SK-N-SH (cell line): Measurements from ENCODE around the gene ZEB2. TPM values are rescaled to one million over a fixed set of nuclear protein-coding genes. Genes with fewer than 3 reads are reported as not detected.

ENCODE experiments used
- CTCF ChIA-PET: fragments of 300-600, 350-600 bp; formaldehyde crosslinking; extraction: SDS; loops from one replicate; lab custom pipeline; 2021; lab: Yijun Ruan, JAX
- POLR2A ChIA-PET: fragments of 350-600 bp; sonication (Branson Sonifier 250); formaldehyde crosslinking; extraction: SDS; loops from one replicate; lab custom pipeline; 2020; ENCODE audit warnings: antibody characterized with exemption, inconsistent platforms; lab: Yijun Ruan, JAX
- DNase-seq: peaks from one replicate; pipeline ENCODE4 v3.0.0; 2012
- H2AFZ ChIP-seq: fragments of 200-600 bp; sonication (generic); 2 replicates; pipeline ENCODE4 v1.8.1; 2016; ENCODE audit warnings: antibody characterized with exemption, mild to moderate bottlenecking, low read depth
- H3F3A ChIP-seq: fragments of 200-600 bp; sonication (generic); replicated peaks from 2 replicates; pipeline ENCODE3; 2016; ENCODE audit warnings: antibody characterized with exemption, mild to moderate bottlenecking; ENCODE audit not compliant: insufficient read depth
- H3K27ac ChIP-seq, 2 experiments: fragments of 200-500 bp in 1 of 2; fragments of 200-600 bp in 1 of 2; sonication (Bioruptor generic) in 1 of 2; sonication (generic), shearing (Covaris generic) in 1 of 2; 2 replicates each; pipeline versions ENCODE4 v1.5.1 to v1.6.1; 2014 to 2016; ENCODE audit warnings: low read depth in 2 of 2, inconsistent platforms in 1 of 2, low read length in 1 of 2, mild to moderate bottlenecking in 1 of 2, mixed read lengths in 1 of 2
- H3K27me3 ChIP-seq: fragments of 200-600 bp; sonication (generic), shearing (Covaris generic); 2 replicates; pipeline ENCODE4 v1.6.1; 2016; ENCODE audit warnings: mixed run types; ENCODE audit not compliant: insufficient read depth
- H3K36me3 ChIP-seq, 2 experiments: fragments of 200-500 bp in 1 of 2; fragments of 200-600 bp in 1 of 2; sonication (Bioruptor generic) in 1 of 2; sonication (generic) in 1 of 2; replicated peaks in 1 of 2; 2 replicates each; pipeline versions ENCODE3 to v1.5.1; 2014 to 2016; ENCODE audit warnings: low read length in 1 of 2, mild to moderate bottlenecking in 1 of 2; ENCODE audit not compliant: insufficient read depth in 2 of 2, control insufficient read depth in 1 of 2
- H3K4me1 ChIP-seq, 2 experiments: fragments of 200-500 bp in 1 of 2; fragments of 200-600 bp in 1 of 2; sonication (Bioruptor generic) in 1 of 2; sonication (generic), shearing (Covaris generic) in 1 of 2; 2 replicates each; pipeline versions ENCODE4 v1.5.1 to v1.6.1; 2014 to 2016; ENCODE audit warnings: low read depth in 1 of 2, low read length in 1 of 2, mixed run types in 1 of 2; ENCODE audit not compliant: insufficient read depth in 2 of 2, control insufficient read depth in 1 of 2
- H3K4me2 ChIP-seq: fragments of 200-600 bp; sonication (generic), shearing (Covaris generic); 2 replicates; pipeline ENCODE4 v1.6.1; 2017; ENCODE audit warnings: mixed run types
- H3K4me3 ChIP-seq, 2 experiments: fragments of 200-500 bp in 1 of 2; fragments of 200-600 bp in 1 of 2; sonication (Bioruptor generic) in 1 of 2; sonication (generic), shearing (Covaris generic) in 1 of 2; 2 replicates each; pipeline versions ENCODE4 v1.5.1 to v1.8.1; 2014 to 2016; ENCODE audit warnings: low read depth in 2 of 2, inconsistent platforms in 1 of 2, low read length in 1 of 2, mild to moderate bottlenecking in 1 of 2, mixed read lengths in 1 of 2, moderate library complexity in 1 of 2
- H3K79me2 ChIP-seq: fragments of 200-600 bp; sonication (generic); 2 replicates; pipeline ENCODE4 v1.8.1; 2017; ENCODE audit warnings: mild to moderate bottlenecking; ENCODE audit not compliant: insufficient read depth
- H3K9ac ChIP-seq: fragments of 200-600 bp; sonication (generic); 2 replicates; pipeline ENCODE4 v1.6.1; 2017; ENCODE audit warnings: mixed run types
- H3K9me2 ChIP-seq: fragments of 200-600 bp; sonication (generic); 2 replicates; pipeline ENCODE4 v1.6.1; 2017; ENCODE audit warnings: mixed run types
- H3K9me3 ChIP-seq: fragments of 200-600 bp; sonication (generic); 2 replicates; pipeline ENCODE4 v1.6.1; 2017; ENCODE audit warnings: mixed run types, mild to moderate bottlenecking, moderate library complexity
- H4K20me1 ChIP-seq: fragments of 200-600 bp; sonication (generic); 2 replicates; pipeline ENCODE4 v1.6.1; 2017; ENCODE audit warnings: mild to moderate bottlenecking, mixed run types; ENCODE audit not compliant: insufficient read depth
- CHD2 ChIP-seq: fragments of 150-350 bp; IDR thresholded peaks from 2 replicates; pipeline ENCODE4 v1.6.1; 2018; ENCODE audit warnings: low read length; ENCODE audit not compliant: partially characterized antibody
- ELF1 ChIP-seq: IDR thresholded peaks from 2 replicates; pipeline ENCODE4 v1.4.0; 2012
- EZH2phosphoT487 ChIP-seq: fragments of 200-600 bp; sonication (generic); IDR thresholded peaks from 2 replicates; pipeline ENCODE4 v1.6.1; 2017; ENCODE audit warnings: low read depth, mixed run types, mild to moderate bottlenecking, antibody characterized with exemption, moderate library complexity, borderline replicate concordance
- FOSL2 ChIP-seq: IDR thresholded peaks from 2 replicates; pipeline ENCODE4 v1.4.0; 2012; ENCODE audit warnings: low read depth, mild to moderate bottlenecking, moderate library complexity, borderline replicate concordance
- FOXJ3 ChIP-seq: sonication (generic); formaldehyde crosslinking; IDR thresholded peaks from 2 replicates; pipeline ENCODE4 v1.5.1; 2020; ENCODE audit warnings: mild to moderate bottlenecking, missing genetic modification reagents
- FOXM1 ChIP-seq: IDR thresholded peaks from 2 replicates; pipeline ENCODE4 v1.4.0; 2012; ENCODE audit warnings: low read depth, mild to moderate bottlenecking
- GABPA ChIP-seq: IDR thresholded peaks from 2 replicates; pipeline ENCODE4 v1.4.0; 2012; ENCODE audit warnings: low read depth, mild to moderate bottlenecking
- GATA2 ChIP-seq: sonication (generic); formaldehyde crosslinking; IDR thresholded peaks from 2 replicates; pipeline ENCODE4 v1.5.0; 2020; ENCODE audit warnings: mild to moderate bottlenecking, missing genetic modification reagents
- JUND ChIP-seq: IDR thresholded peaks from 2 replicates; pipeline ENCODE4 v1.4.0; 2012
- MEF2A ChIP-seq: IDR thresholded peaks from 2 replicates; pipeline ENCODE4 v1.4.0; 2012; ENCODE audit warnings: low read depth, borderline replicate concordance
- MXI1 ChIP-seq: IDR thresholded peaks from 2 replicates; pipeline ENCODE4 v1.6.1; 2012; ENCODE audit warnings: mild to moderate bottlenecking, low read depth, low read length, improper control_type of control experiment
- NFIC ChIP-seq: IDR thresholded peaks from 2 replicates; pipeline ENCODE4 v1.4.0; 2012; ENCODE audit warnings: borderline replicate concordance
- NRF1 ChIP-seq: IDR thresholded peaks from 2 replicates; pipeline ENCODE4 v1.6.1; 2012; ENCODE audit warnings: low read depth, mild to moderate bottlenecking, low read length
- POLR2AphosphoS5 ChIP-seq: IDR thresholded peaks from 2 replicates; pipeline ENCODE4 v1.6.1; 2012; ENCODE audit warnings: low read depth, low read length
- RAD21 ChIP-seq: IDR thresholded peaks from 2 replicates; pipeline ENCODE4 v1.6.1; 2012; ENCODE audit warnings: mild to moderate bottlenecking, low read length
- RFX5 ChIP-seq: IDR thresholded peaks from 2 replicates; pipeline ENCODE4 v1.6.1; 2012; ENCODE audit warnings: mild to moderate bottlenecking, improper control_type of control experiment, low read length
- RXRA ChIP-seq: IDR thresholded peaks from 2 replicates; pipeline ENCODE4 v1.4.0; 2012; ENCODE audit warnings: low read depth, mild to moderate bottlenecking, borderline replicate concordance
- SIN3A ChIP-seq: IDR thresholded peaks from 2 replicates; pipeline ENCODE4 v1.6.1; 2012; ENCODE audit warnings: low read depth, mild to moderate bottlenecking, low read length, moderate library complexity, borderline replicate concordance
- SMC3 ChIP-seq: IDR thresholded peaks from 2 replicates; pipeline ENCODE4 v1.6.1; 2012; ENCODE audit warnings: low read depth, low read length, improper control_type of control experiment
- TCF12 ChIP-seq: IDR thresholded peaks from 2 replicates; pipeline ENCODE4 v1.4.0; 2012
- TEAD4 ChIP-seq: IDR thresholded peaks from 2 replicates; pipeline ENCODE4 v1.4.0; 2012; ENCODE audit warnings: mild to moderate bottlenecking, borderline replicate concordance; ENCODE audit not compliant: insufficient read depth
- YY1 ChIP-seq: IDR thresholded peaks from 2 replicates; pipeline ENCODE4 v1.4.0; 2012; ENCODE audit warnings: low read depth, mild to moderate bottlenecking
- WGBS: methylation state at CpG from one replicate; pipeline ENCODE4 v1.1.6; 2017; ENCODE audit warnings: low lambda C conversion rate; 5-methylcytosine and 5-hydroxymethylcytosine counted together
- polyA plus RNA-seq, 3 experiments: library from polyadenylated mRNA; depleted of rRNA; stranded (reverse); fragments of >200 nt; gene quantifications; 2 replicates each; pipeline ENCODE4 v1.2.3, GENCODE V29; 2012
- TF ChIP-seq, protein P1 (sequence below): IDR thresholded peaks from 2 replicates; pipeline ENCODE4 v1.4.0; 2012; ENCODE audit warnings: low read depth, borderline replicate concordance
- TF ChIP-seq, protein P2 (sequence below): fragments of 150-350 bp; IDR thresholded peaks from 2 replicates; pipeline ENCODE4 v1.6.1; 2017; ENCODE audit warnings: antibody characterized with exemption, low read length, low read depth, borderline replicate concordance
- TF ChIP-seq, protein P3 (sequence below): IDR thresholded peaks from 2 replicates; pipeline ENCODE4 v1.4.0; 2012; ENCODE audit warnings: low read depth
- TF ChIP-seq, protein P4 (sequence below): IDR thresholded peaks from 2 replicates; pipeline ENCODE4 v1.4.0; 2012; ENCODE audit warnings: low read depth, borderline replicate concordance

ZEB2 gene
- polyA plus RNA-seq, 1 of the 3 experiments (the other 2 are of a cell fraction) = 16.3 TPM

DNA sequence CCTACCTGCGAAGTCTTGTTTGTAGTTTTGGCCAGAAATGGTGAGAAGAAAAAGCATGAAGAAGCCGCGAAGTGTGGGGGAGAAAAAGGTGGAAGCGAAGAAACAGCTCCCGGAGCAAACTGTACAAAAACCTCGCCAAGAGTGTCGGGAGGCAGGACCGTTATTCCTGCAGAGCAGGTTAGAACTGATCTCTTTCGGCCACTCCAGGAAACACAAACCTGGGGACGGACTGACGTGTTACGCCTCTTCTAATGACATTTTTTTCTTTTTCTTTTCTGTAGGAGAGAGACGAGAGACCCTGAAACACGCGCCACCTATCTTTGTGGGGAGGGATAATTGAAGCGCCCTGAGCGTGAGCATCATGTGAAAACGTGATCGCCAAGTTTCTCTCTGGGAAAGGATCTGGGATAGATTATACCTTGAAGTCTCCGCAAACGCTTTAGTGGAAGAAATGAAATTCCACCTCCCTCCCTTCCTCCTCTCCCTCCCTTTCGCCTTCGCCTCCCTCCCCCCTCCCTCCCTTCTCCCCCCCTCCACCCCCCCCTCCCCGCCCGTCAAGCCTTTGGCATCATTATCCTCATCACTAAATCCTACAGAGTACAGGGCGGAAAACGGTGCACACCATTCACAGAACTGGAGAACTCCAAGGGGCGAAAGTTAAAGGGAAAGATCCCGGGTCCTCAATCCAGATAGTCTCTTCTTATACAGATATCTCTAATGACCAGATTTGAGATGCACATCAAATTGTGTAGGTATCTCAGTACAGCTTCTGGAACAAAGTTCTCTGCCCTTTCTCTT lies at the start of gene ZEB2 (continued):
- TF ChIP-seq POLR2AphosphoS5 = 0 out of 2 replicates have a peak, but pooled peaks have one; percentile 68
- no peak for TF ChIP-seq NRF1
- TF ChIP-seq MXI1 = peak; percentile 77; the same call in 1 of the 2 replicates
- no peak for TF ChIP-seq GABPA
- 0 out of 2 replicates have a peak, but pooled peaks have one; percentile 22 for TF ChIP-seq SIN3A
- TF ChIP-seq, protein P1, sequence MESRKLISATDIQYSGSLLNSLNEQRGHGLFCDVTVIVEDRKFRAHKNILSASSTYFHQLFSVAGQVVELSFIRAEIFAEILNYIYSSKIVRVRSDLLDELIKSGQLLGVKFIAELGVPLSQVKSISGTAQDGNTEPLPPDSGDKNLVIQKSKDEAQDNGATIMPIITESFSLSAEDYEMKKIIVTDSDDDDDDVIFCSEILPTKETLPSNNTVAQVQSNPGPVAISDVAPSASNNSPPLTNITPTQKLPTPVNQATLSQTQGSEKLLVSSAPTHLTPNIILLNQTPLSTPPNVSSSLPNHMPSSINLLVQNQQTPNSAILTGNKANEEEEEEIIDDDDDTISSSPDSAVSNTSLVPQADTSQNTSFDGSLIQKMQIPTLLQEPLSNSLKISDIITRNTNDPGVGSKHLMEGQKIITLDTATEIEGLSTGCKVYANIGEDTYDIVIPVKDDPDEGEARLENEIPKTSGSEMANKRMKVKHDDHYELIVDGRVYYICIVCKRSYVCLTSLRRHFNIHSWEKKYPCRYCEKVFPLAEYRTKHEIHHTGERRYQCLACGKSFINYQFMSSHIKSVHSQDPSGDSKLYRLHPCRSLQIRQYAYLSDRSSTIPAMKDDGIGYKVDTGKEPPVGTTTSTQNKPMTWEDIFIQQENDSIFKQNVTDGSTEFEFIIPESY = no peak
- no peak for TF ChIP-seq RXRA
- peak; percentile 62 for TF ChIP-seq TCF12
- peak; percentile 17 for TF ChIP-seq CHD2
- no peak for TF ChIP-seq FOSL2
- peak; percentile 50 for TF ChIP-seq SMC3
- no peak for TF ChIP-seq RFX5

DNA sequence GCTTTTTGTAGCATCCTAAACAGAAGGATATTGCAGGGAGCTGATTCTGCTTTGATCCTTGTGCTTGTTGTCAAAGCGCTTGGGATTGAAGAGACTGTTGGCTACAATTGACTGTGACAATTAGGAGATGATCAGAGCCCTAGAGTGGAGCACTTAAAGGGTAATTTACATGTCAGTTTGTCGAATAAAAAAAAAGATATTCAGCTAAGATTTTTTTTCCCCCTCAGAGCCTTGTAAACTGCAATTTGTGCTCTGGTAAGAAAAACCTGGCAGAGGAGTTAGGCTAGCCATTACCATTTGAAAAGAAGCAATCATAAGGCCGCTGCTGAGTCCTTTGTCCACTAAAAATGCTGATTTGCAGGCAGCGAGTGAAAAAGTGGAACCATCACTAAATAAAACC lies 47.8 kb upstream of the ZEB2 start:
- POLR2A ChIA-PET = no interaction called here
- Histone ChIP-seq H3K4me2 (no peak overlapping the region), H3K9ac (no peak overlapping the region), H3F3A (no peaks in the 10 kb centered on the region), H2AFZ (no peak overlapping the region), H3K9me2 (no peaks in the 10 kb centered on the region), H3K27ac (no peak overlapping the region), H4K20me1 (no peaks in the 10 kb centered on the region), H3K36me3 (no peaks in the 10 kb centered on the region), H3K27me3 (no peaks in the 10 kb centered on the region)
- DNase-seq = no peak
- WGBS = 80% methylated on average over 4 of the region's 4 CpGs
- CTCF ChIA-PET = interaction anchor here (1.3 kb wide), 1 partner anchor 10 kb away, joined by 3 read pairs; no protein-coding TSS in a partner anchor
- TF ChIP-seq, protein P2, sequence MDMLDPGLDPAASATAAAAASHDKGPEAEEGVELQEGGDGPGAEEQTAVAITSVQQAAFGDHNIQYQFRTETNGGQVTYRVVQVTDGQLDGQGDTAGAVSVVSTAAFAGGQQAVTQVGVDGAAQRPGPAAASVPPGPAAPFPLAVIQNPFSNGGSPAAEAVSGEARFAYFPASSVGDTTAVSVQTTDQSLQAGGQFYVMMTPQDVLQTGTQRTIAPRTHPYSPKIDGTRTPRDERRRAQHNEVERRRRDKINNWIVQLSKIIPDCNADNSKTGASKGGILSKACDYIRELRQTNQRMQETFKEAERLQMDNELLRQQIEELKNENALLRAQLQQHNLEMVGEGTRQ = no peak
- TF ChIP-seq TEAD4 = no peak
- TF ChIP-seq, protein P1 = no peak
- TF ChIP-seq, protein P3, sequence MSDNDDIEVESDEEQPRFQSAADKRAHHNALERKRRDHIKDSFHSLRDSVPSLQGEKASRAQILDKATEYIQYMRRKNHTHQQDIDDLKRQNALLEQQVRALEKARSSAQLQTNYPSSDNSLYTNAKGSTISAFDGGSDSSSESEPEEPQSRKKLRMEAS = no peak
- no peak for TF ChIP-seq JUND
- no peak for TF ChIP-seq NFIC
- no peak for TF ChIP-seq GABPA
- no peak for TF ChIP-seq FOXJ3 (CRISPR knock-in tag)
- TF ChIP-seq, protein P4, sequence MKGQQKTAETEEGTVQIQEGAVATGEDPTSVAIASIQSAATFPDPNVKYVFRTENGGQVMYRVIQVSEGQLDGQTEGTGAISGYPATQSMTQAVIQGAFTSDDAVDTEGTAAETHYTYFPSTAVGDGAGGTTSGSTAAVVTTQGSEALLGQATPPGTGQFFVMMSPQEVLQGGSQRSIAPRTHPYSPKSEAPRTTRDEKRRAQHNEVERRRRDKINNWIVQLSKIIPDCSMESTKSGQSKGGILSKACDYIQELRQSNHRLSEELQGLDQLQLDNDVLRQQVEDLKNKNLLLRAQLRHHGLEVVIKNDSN = no peak
- TF ChIP-seq YY1 = no peak
- no peak for TF ChIP-seq RXRA
- no peak for TF ChIP-seq GATA2
- TF ChIP-seq ELF1 = no peak
- no peak for TF ChIP-seq MEF2A
- TF ChIP-seq RFX5 = no peak
- TF ChIP-seq NRF1 = no peak
- TF ChIP-seq FOXM1 = no peak
- TF ChIP-seq FOSL2 = no peak
- no peak for TF ChIP-seq RAD21
- TF ChIP-seq EZH2phosphoT487 = no peak
- TF ChIP-seq, all 33 proteins: peak for 0
- Histone ChIP-seq H3K79me2 (no peaks in the 10 kb centered on the region), H3K4me3 (no peak overlapping the region), H3K9me3 (no peaks in the 10 kb centered on the region), H3K4me1 (no peaks in the 10 kb centered on the region)
